GM12892 (cell line): ENCODE results near the gene GIPC3.

Experiments used
- POLR2A ChIP-seq: IDR thresholded peaks from 2 replicates; pipeline ENCODE4 v1.6.1; 2011; ENCODE audit warnings: low read depth, low read length, control low read depth
- POLR2AphosphoS5 ChIP-seq: IDR thresholded peaks from 2 replicates; pipeline ENCODE4 v1.6.1; 2011; ENCODE audit warnings: low read depth, low read length, control low read depth

- TF ChIP-seq POLR2A (no peak), POLR2AphosphoS5 (no peak)
Observed at GRCh38 chr19:3547301-3547731, 38.0 kb upstream of the GIPC3 start.
